Mesenteric fat pad (tissue), 1 donor: Measurements from ENCODE around the gene ANKLE2. TPM values are rescaled to one million over a fixed set of nuclear protein-coding genes. Genes with fewer than 3 reads are reported as not detected.
"Not testable (repeated sequence)": the region's sequence is repeated elsewhere in the genome, so short reads cannot be mapped to it uniquely, and the experiment has no call there.

Experiments used
- DNase-seq: peaks from one replicate; pipeline ENCODE4 v3.0.0-alpha.2; 2020; ENCODE audit warnings: low spot score
- total RNA-seq: library from RNA; stranded (reverse); fragmentation: NEBNext Ultra II Directional; extraction: Animal tissue kit (Norgen Biotek cat#: 25700); gene quantifications from one replicate; pipeline ENCODE4 v1.2.1, GENCODE V29; 2021
- donor health status: DM: yes; HTN: yes; CAD: no.

Gene ANKLE2
- total RNA-seq, 1 donor from 2014 or later, result 79.9 TPM

DNA sequence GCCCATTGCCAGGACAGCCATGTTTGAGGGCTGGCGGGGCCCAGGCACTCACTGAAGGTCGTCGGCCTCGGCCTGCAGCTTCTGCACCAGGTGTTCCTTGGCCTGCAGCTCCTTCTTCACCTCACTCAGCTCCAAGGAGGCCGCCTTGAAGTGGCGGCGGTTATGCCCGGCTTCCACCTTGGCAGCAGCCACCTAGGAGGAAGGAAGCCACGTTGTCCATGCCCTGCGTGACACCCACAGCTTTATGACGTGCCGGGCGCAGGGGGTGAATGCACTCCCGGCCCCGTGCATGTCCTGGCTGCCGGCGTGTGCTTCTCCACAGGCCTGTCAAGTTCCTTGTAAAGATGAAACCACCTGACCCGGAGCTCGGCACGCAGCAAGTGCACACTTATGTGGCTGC, 16.0 kb upstream of the ANKLE2 start:
- DNase-seq, result no peak

GRCh38 chr12:132776816-132777568, 15.4 kb upstream of the ANKLE2 start:
- DNase-seq, result no peak

DNA sequence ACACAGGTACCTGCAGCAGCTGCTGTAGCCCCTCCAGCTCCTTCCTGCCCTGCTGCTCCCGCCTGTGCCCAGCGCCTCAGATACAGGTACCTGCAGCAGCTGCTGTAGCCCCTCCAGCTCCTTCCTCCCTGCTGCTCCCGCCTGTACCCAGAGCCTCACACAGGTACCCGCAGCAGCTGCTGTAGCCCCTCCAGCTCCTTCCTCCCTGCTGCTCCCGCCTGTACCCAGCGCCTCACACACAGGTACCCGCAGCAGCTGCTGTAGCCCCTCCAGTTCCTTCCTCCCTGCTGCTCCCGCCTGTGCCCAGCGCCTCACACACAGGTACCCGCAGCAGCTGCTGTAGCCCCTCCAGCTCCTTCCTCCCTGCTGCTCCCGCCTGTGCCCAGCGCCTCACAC, 14.6 kb upstream of the ANKLE2 start:
- not testable (repeated sequence) for DNase-seq

DNA sequence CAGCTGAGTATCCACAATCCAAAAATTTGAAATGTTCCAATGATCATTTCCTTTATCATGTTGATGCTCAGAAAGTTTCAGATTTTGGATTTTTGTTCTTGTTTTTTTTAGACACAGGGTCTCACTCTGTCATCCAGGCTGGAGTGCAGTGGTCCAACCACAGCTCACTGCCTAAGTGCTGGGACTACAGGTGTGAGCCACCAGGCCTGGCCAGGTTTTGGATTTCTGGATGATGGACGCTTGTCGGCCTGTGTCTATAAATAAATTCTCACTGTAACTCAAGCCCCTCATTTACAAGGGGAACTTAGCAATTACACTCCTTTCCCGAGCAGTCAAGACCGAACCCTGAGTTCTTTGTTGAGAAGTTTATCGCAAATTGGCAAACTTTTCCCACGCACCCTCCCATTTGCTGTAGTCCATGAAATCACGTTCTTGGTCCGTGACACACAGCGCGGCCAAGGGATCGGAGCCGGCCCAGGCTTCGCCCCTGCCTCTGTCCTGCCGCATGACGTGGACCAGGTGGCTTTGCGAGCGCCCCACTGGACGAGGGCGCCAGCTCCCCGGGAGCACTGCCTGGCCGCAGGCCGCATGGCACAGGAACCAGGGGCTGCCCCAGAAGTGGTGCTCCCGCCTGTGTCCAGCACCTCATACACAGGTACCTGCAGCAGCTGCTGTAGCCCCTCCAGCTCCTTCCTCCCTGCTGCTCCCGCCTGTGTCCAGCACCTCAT, 14.0 kb upstream of the ANKLE2 start:
- no peak for DNase-seq

GRCh38 chr12:132774646-132775275, 13.1 kb upstream of the ANKLE2 start:
- no peak for DNase-seq

GRCh38 chr12:132774159-132774558, 12.5 kb upstream of the ANKLE2 start:
- no peak for DNase-seq

GRCh38 chr12:132773077-132773955, 11.7 kb upstream of the ANKLE2 start:
- DNase-seq, result no peak

DNA sequence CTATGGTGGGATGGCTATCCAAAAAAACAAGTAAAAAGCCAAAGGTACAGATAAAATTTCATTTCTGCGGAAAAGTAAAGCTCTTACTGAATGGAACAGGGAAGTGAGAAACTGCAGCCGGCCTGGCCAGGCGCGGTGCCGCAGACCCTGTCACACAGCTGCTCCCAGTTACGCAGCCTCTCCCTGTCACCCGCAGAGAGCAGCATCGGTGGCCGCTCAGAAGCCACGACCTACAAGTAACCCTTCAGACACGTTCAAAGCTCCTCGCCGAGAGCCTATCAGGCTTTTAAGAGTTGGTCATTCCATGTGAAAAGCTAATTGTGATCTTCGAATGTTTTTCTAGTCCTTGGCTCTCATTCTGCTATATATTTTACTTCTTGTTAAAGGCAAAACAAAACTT, 11.0 kb upstream of the ANKLE2 start:
- no peak for DNase-seq

DNA sequence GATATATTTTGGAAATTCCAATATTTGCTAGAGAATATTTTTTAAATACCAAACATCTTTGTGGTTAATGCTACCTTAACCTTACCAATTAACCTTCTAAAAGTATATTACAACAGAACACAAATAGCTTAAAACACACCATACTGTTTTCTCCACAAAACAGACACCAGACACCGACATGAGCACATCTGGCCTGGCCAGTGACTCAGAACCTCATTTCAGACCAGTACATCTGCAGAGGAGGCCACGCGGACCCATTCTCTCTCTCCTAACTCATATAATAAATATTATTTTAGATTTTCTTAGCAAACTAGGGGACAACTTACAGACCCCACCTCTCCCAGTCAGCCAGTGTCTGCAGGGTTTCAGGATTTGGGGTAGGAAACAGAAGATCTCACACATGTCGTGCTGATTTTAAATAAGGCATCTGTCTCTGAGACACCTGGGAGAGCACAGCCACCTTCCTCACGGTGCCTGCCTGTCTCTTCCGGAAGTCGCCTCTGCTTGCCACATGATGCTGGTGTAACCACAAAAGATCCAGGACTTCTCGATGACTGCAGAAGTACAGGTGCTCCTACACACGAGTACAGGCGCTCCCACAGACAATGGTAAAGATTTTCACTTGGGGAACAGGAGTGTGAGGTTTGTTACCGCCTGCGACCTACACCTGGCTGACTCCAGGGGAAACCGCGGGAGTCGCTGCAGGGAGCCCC, 9.7 kb upstream of the ANKLE2 start:
- no peak for DNase-seq

DNA sequence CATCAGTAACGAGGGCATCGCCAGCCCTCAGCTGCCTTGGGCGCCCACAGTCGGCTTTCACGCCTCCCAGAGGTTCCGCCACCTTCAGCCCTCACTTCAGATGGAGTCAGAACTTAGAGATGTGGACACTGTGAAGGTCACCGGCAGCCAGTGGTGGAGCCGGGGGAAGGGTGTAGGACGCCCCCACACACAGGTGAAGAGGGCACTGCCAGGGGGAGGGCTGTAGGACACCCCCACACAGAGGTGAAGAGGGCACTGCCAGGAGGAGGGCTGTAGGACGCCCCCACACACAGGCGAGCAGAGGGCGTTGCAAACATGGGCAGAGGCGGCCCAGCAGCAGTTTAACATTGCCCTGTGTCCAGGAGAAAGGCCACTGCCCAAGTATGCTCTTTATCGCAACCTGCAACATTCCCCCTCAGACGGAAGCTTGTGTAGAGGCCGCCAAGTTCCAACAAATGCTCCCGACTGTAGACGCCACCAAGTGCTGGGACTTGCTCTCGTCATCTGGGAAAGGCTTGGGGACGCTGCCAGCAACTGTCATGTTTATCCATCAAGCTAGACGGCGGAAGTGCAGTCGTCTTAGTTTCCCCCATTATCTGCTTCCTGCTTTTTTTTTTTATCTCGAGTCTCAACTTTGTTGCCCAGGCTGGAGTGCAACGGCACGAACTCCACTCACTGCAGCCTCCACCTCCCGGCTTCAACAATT, 4.9 kb upstream of the ANKLE2 start:
- no peak for DNase-seq

DNA sequence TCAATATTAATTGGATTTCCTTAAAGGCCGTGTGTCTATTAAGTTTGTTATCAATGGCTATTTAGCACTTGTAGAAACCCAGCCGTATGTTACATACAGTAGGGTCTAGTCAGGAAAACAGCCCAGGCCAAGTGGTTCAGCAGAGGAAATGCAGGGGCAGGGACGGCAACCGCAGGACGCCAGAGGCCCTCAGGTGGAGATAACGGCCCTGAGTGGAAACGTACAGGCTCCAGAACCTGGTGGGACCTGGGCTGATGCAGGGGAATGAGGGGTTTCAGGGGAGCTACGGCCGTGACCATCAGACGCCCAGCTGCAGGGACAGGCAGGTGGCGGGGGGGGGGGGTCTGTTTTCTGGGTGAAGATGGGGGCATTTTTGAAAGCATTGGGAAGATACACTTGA, 3.7 kb upstream of the ANKLE2 start:
- no peak for DNase-seq

DNA sequence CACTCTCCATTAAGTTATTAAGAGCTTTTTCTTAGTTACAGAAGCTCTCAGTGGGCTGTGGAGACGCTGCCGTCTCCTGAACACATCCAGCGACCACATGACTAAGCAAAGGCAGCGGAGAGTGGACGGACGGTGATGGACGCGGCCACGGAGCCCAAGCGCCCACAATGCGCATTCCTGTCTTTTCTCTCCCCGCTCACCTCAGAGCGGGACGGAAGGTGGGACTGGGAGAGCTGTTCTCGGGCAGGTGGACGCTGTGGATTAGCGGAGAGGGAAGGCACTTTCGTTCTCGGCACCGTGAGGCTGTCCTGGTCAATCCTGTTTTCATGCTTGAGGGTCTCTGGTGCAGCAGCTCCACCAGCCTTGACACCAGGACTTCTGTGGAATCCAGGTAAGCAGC, 2.6 kb upstream of the ANKLE2 start:
- no peak for DNase-seq

DNA sequence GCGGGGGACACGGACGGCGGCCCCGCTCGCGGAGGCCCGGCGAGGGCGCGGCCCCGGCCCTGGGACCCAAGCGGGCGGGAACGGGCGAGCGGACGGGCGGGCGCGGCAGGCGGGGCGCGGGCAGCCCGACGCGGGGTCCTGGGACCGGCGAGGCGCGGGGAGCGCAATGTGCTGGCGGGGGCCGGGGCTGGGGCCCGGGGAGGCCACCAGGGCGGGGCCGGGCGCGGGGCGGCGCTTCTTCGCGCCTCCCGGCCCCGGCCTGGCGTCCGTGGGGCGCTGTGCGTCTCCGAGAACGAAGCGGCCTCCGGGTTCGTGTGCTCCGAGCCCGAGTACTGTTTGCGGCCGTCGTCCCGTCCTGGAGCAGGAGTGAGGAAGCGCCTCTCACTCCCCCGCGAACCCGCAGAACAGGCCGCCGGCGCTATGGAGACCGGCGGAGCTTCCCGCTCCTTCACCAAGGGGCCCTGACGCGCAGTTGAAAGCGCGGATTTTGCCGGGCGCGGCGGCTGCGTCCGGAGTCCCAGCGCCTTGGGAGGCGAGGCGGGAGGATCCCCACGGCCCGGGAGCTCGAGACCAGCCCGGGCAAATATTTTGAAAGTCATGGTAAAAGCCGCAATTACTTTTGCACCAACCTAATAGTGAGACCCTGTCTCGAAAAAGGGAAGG, 420 bp upstream of the ANKLE2 start:
- peak; percentile 95 for DNase-seq

GRCh38 chr12:132759359-132759758, 2.3 kb downstream of the ANKLE2 start:
- no peak for DNase-seq

DNA sequence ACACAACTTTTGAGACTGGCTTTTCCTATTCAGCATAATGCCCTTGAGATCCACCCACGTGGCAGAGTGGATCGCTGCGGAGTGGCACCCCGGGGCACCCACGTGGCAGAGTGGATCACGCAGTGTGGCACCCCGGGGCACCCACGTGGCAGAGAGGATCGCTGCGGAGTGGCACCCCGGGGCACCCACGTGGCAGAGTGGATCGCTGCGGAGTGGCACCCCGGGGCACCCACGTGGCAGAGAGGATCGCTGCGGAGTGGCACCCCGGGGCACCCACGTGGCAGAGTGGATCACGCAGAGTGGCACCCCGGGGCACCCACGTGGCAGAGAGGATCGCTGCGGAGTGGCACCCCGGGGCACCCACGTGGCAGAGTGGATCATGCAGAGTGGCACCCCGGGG, 2.8 kb downstream of the ANKLE2 start:
- not testable (repeated sequence) for DNase-seq

DNA sequence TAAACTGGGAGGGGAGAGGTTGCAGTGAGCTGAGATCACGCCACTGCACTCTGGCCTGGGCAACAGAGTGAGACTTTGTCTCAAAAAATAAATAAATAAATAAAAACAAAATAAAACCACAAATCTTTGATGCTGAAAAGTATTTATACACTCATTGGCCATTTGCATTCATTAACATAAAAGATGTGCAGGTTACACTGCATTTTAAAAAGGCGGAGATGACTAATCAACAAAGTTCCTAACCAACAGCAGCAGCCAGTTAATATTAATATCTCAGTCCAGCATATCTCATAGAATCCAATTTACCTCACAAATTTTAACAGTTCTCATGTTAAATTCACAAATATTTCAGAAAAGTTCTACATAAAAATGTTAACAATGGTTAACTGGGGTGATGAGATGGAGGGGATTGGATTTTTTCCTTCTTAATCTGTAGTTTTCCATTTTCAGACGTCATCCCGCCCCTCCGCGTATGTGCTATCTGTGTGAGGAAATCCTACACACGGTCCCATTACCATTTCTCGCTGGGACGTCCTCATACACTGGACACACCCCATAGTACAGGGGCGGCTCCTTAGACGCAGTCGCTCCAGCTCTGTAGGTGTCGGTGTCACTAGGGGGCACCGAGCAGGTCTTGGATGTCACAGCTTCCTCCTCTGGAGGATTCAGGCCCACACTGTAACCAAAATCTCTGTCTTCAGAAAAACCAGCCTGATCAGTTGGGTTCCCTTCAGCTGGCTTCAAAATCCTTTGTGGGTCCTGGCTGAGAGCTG, 7.3 kb downstream of the ANKLE2 start:
- no peak for DNase-seq

GRCh38 chr12:132753670-132754069, 8.0 kb downstream of the ANKLE2 start:
- DNase-seq, result not testable (repeated sequence)

- no peak for DNase-seq
Observed at GRCh38 chr12:132748319-132748718, 13.3 kb downstream of the ANKLE2 start.

DNA sequence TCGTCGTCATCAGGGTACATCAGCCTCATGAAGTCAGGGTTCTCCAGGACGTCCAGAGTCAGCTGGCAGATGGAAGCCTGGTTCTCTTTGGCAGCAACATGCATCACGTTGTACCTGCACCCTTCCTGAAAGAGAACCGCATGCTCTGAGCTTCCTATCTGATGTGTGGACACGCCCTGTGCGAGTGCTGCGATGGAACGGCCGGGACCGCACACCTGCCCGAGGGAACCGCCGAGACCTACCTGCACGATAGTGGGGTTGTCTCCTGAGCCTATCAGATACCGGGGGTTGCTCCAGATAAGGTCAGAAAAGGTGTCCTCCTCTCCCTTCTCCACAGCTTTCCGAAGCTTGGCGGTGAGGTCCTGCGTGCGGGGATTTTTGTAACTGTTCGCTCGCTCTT, 13.7 kb downstream of the ANKLE2 start:
- no peak for DNase-seq
